MCF 10A (cell line): Measurements from ENCODE around the gene P2RY14. TPM values are rescaled to one million over a fixed set of nuclear protein-coding genes. Genes with fewer than 3 reads are reported as not detected.

ENCODE experiments used
- BruUV-seq: library from RNA; stranded (reverse); fragments of 400-500 nt; replicated peaks from 2 replicates; lab custom pipeline; 2021; lab: Mats Ljungman, UMichigan
- CTCF ChIA-PET: fragments of 300-600 bp; sonication (Branson Sonifier 250); formaldehyde crosslinking; extraction: SDS; loops from one replicate; lab custom pipeline; 2021; ENCODE audit warnings: antibody characterized with exemption, inconsistent platforms; lab: Yijun Ruan, JAX
- POLR2A ChIA-PET: fragments of 300-600, 350-650 bp; sonication (Branson Sonifier 250); formaldehyde crosslinking; extraction: SDS; loops from one replicate; lab custom pipeline; 2020; ENCODE audit warnings: antibody characterized with exemption, inconsistent platforms; lab: Yijun Ruan, JAX
- DNase-seq: peaks from one replicate; pipeline ENCODE4 v3.0.0-alpha.2; 2018; ENCODE audit not compliant: unreplicated experiment
- H3K27ac Mint-ChIP-seq: one replicate; pipeline ENCODE4 v1.8.0; 2022; ENCODE audit warnings: mild to moderate bottlenecking, low read depth, mixed read lengths; ENCODE audit not compliant: unreplicated experiment
- H3K27me3 Mint-ChIP-seq: one replicate; pipeline ENCODE4 v1.8.0; 2022; ENCODE audit warnings: mixed read lengths; ENCODE audit not compliant: insufficient read depth, unreplicated experiment
- H3K36me3 Mint-ChIP-seq: one replicate; pipeline ENCODE4 v1.8.0; 2022; ENCODE audit warnings: mild to moderate bottlenecking, moderate library complexity, mixed read lengths; ENCODE audit not compliant: insufficient read depth, unreplicated experiment
- H3K4me1 Mint-ChIP-seq: one replicate; pipeline ENCODE4 v1.8.0; 2022; ENCODE audit warnings: mixed read lengths; ENCODE audit not compliant: insufficient read depth, unreplicated experiment
- H3K4me3 Mint-ChIP-seq: one replicate; pipeline ENCODE4 v1.8.0; 2022; ENCODE audit warnings: mild to moderate bottlenecking, moderate library complexity, mixed read lengths; ENCODE audit not compliant: unreplicated experiment
- H3K9me3 Mint-ChIP-seq: one replicate; pipeline ENCODE4 v1.8.0; 2022; ENCODE audit warnings: mixed read lengths; ENCODE audit not compliant: unreplicated experiment
- CTCF ChIP-seq: fragments of 200-600 bp; IDR thresholded peaks from one replicate; pipeline ENCODE4 v1.8.0; 2022; ENCODE audit warnings: antibody characterized with exemption, mild to moderate bottlenecking; ENCODE audit not compliant: unreplicated experiment
- intact Hi-C: fragments of 100-400 bp; cut with micrococcal nuclease; formaldehyde crosslinking; loops from 2 replicates; pipeline ENCODE4 v1.14.1; 2022
- total RNA-seq: library from RNA; stranded (reverse); gene quantifications from 2 replicates; pipeline ENCODE4 v1.2.3, GENCODE V29; 2022

P2RY14 gene
- total RNA-seq, 1 experiment from 2014 or later: not detected

GRCh38 chr3:151228666-151229040, 49.7 kb downstream of the P2RY14 start:
- no peak overlapping the region for H3K4me3 Mint-ChIP-seq
- POLR2A ChIA-PET: interaction anchor here (1.0 to 1.3 kb wide), 3 partner anchors 49 to 76 kb away, joined by 3 to 6 read pairs (median 3); partner anchors contain the start of gene P2RY14
- no peak for DNase-seq

GRCh38 chr3:151227807-151228665, 50.3 kb downstream of the P2RY14 start:
- CTCF ChIA-PET: interaction anchor here (0.6 to 6.5 kb wide), 60 partner anchors 9 to 1853 kb away, joined by 3 to 107 read pairs (median 4); partner anchors contain the start of gene P2RY14
- intact Hi-C loops: loop anchor here (1.0 to 5.0 kb wide), 6 partner anchors 55 to 689 kb away; no protein-coding TSS in a partner anchor
- Mint-ChIP-seq H3K27me3 (no peaks in the 10 kb centered on the region), H3K9me3 (no peaks in the 10 kb centered on the region), H3K36me3 (no peaks in the 10 kb centered on the region), H3K4me1 (peaks cover 18% of the 10 kb centered on the region), H3K27ac (no peak overlapping the region), H3K4me3 (no peak overlapping the region)
- POLR2A ChIA-PET: interaction anchor here (0.8 to 1.3 kb wide), 4 partner anchors 11 to 77 kb away, joined by 3 to 6 read pairs (median 4); partner anchors contain the start of gene P2RY14
- peak; percentile 84 for DNase-seq
- peak; percentile 81 for TF ChIP-seq CTCF
- BruUV-seq: no TSS peak

More at GRCh38 chr3:151228666-151229040, 49.7 kb downstream of the P2RY14 start:
- Mint-ChIP-seq H3K36me3 (no peaks in the 10 kb centered on the region), H3K27me3 (no peaks in the 10 kb centered on the region), H3K4me1 (peaks cover 18% of the 10 kb centered on the region), H3K27ac (no peak overlapping the region), H3K9me3 (no peaks in the 10 kb centered on the region)
- CTCF ChIA-PET: interaction anchor here (0.6 to 6.5 kb wide), 45 partner anchors 10 to 722 kb away, joined by 3 to 107 read pairs (median 5); partner anchors contain the start of gene P2RY14
- intact Hi-C loops: loop anchor here (5.0 kb wide), 2 partner anchors 209 to 689 kb away; no protein-coding TSS in a partner anchor
- TF ChIP-seq CTCF: no peak
- BruUV-seq: no TSS peak

- no peak for TF ChIP-seq CTCF
- ChIA-PET CTCF (interaction anchor here (0.6 to 6.5 kb wide), 41 partner anchors 8 to 1854 kb away, joined by 3 to 107 read pairs (median 5); partner anchors contain the start of gene P2RY14), POLR2A (interaction anchor here (0.7 to 1.3 kb wide), 2 partner anchors 50 to 78 kb away, joined by 3 read pairs; partner anchors contain the start of gene P2RY14)
- Mint-ChIP-seq H3K27ac (no peak overlapping the region), H3K36me3 (no peaks in the 10 kb centered on the region), H3K4me3 (no peak overlapping the region), H3K4me1 (peaks cover 18% of the 10 kb centered on the region), H3K27me3 (no peaks in the 10 kb centered on the region), H3K9me3 (no peaks in the 10 kb centered on the region)
- DNase-seq: peak; percentile 8
- no TSS peak for BruUV-seq
- intact Hi-C loops: loop anchor here (1.0 to 5.0 kb wide), 6 partner anchors 56 to 690 kb away; no protein-coding TSS in a partner anchor
These were observed 51.0 kb downstream of the P2RY14 start for GRCh38 chr3:151227266-151227806.
